Measurements from ENCODE around the gene LENG8. TPM values are rescaled to one million over a fixed set of nuclear protein-coding genes. Genes with fewer than 3 reads are reported as not detected.
"Not testable (repeated sequence)": the region's sequence is repeated elsewhere in the genome, so short reads cannot be mapped to it uniquely, and the experiment has no call there.

LENG8 gene
- total RNA-seq, 4 donors from 2014 or later = 57.9 to 195 (median 64.1) TPM

DNA sequence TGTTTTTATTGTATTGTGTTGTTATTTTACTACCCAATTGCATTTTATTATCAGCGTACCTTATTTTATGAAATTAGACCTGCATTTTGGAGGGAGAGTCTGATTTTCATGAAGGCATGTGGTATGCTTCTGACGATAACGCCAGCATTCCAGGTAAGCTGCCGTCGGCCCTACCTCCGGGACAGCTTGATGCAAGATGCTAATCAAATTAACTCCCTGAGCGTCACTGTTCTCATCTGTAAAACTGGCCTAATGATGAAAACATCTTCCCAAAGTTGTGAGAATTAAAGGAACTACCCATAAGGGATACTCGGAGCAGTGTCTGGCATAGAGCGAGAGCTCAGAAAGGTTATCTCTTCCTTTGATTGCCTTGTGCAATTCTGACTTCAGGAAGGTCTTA, 40.8 kb downstream of the LENG8 start:
- 46 to 49% methylated on average over 9 of the region's 9 CpGs for WGBS, 2 donors
- no peak for DNase-seq (ENCODE audit: low spot score in 2 of 2)
- TF ChIP-seq CTCF (IDR thresholded peaks at IDR 0.05) = no peak
- no peak for TF ChIP-seq POLR2A (IDR thresholded peaks at IDR 0.05)
- intact Hi-C loops (cut with DNase I; ENCODE audit: low total_unique reads) = no loop called here
- no peak overlapping the region for H3K4me3 ChIP-seq (ENCODE audit: low read depth, poor library complexity, severe bottlenecking)

DNA sequence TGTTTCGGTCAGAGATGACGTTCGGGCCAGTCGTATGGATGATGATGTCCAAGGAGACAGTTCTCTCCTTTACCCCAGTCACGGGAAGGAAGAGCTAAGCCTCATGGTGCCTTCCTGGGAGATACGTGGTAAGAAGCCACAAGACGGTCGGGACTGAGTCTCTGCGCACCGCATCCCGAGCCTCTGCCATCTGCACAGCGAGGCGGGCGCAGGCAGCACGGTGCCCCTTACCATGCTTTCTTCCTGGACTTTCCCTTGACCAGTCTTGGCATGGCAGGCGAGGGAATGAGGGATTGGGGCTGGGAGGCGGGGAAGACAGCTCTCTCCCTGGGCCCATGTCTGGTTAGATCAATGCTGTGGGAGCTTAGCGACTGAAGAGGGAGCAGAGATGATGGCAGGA, 43.6 kb downstream of the LENG8 start:
- DNase-seq (ENCODE audit: low spot score in 2 of 2) = no peak
- TF ChIP-seq CTCF (IDR thresholded peaks at IDR 0.05) (no peak), POLR2A (IDR thresholded peaks at IDR 0.05) (no peak)
- intact Hi-C loops (cut with DNase I; ENCODE audit: low total_unique reads) = no loop called here
- WGBS, 2 donors = 83% methylated on average over 18 of the region's 18 CpGs
- H3K4me3 ChIP-seq (ENCODE audit: low read depth, poor library complexity, severe bottlenecking) = no peak overlapping the region

DNA sequence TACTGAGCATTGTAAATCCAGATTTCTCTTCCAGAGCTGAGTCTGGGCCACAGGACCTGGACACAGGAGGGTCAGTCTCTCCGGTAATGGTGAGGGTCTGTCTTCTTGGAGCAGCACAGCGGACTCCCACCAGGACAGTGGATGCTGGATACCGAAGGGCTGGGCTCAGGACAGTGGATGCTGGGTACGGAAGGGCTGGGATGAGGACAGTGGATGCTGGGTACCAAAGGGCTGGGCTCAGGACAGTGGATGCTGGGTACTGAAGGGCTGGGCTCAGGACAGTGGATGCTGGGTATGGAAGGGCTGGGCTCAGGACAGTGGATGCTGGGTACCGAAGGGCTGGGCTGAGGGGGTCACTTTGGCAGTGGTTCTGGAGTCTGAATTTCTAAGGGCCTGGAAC, 44.1 kb downstream of the LENG8 start:
- DNase-seq (ENCODE audit: low spot score in 2 of 2); intact Hi-C loops (cut with DNase I; ENCODE audit: low total_unique reads); H3K4me3 ChIP-seq (ENCODE audit: low read depth, poor library complexity, severe bottlenecking): not testable (repeated sequence)
- WGBS, 2 donors = 87 to 94% methylated on average over 5 of the region's 5 CpGs

GRCh38 chr19:54493967-54494585, 45.1 kb downstream of the LENG8 start:
- 75% methylated on average over 10 of the region's 10 CpGs for WGBS, 2 donors
- no peak overlapping the region for H3K4me3 ChIP-seq (ENCODE audit: low read depth, poor library complexity, severe bottlenecking)
- intact Hi-C loops (cut with DNase I; ENCODE audit: low total_unique reads) = no loop called here

GRCh38 chr19:54495284-54495683, 46.3 kb downstream of the LENG8 start:
- intact Hi-C loops (cut with DNase I; ENCODE audit: low total_unique reads); DNase-seq (ENCODE audit: low spot score in 2 of 2); H3K4me3 ChIP-seq (ENCODE audit: low read depth, poor library complexity, severe bottlenecking): not testable (repeated sequence)
- WGBS, 2 donors = 60 to 67% methylated on average over 5 of the region's 5 CpGs

More at GRCh38 chr19:54493967-54494585, 45.1 kb downstream of the LENG8 start:
- no peak for DNase-seq (ENCODE audit: low spot score in 2 of 2)
- no peak for TF ChIP-seq CTCF (IDR thresholded peaks at IDR 0.05)
- no peak for TF ChIP-seq POLR2A (IDR thresholded peaks at IDR 0.05)

- intact Hi-C loops (cut with DNase I; ENCODE audit: low total_unique reads); DNase-seq (ENCODE audit: low spot score in 2 of 2); H3K4me3 ChIP-seq (ENCODE audit: low read depth, poor library complexity, severe bottlenecking): not testable (repeated sequence)
- WGBS, 2 donors = 78% methylated on average over 8 to 9 of the region's 15 CpGs
These were observed 48.9 kb downstream of the LENG8 start for GRCh38 chr19:54497747-54498450.

- H3K4me3 ChIP-seq (ENCODE audit: low read depth, poor library complexity, severe bottlenecking); DNase-seq (ENCODE audit: low spot score in 2 of 2); intact Hi-C loops (cut with DNase I; ENCODE audit: low total_unique reads): not testable (repeated sequence)
- WGBS, 2 donors = 71 to 78% methylated on average over 8 to 9 of the region's 9 CpGs
These were observed 49.4 kb downstream of the LENG8 start for GRCh38 chr19:54498451-54498772.

DNA sequence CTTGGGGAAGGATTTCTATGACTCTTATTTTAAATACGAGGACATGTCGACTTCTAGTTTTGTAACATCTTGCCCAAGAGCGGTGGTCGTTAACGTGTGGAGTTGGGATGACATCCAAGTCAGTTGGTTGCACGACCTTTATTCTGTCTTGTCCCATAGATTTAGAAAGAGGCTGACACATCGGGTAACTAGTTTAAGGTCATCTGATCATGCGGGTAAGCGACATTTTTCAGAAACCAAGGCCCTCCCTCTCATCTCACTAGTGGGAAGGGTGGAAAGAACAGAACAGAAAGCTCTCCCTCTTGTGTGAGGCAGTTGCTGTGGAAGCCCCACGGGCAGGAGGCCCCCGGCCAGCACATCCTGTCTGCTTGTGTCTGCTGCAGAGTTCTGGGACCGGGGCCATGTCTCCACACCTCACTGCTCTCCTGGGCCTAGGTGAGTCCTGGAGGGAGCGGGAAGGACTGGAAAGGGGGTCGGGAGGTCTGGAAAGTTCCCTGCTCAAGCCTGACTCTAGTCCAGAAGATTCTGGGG, 53.6 kb downstream of the LENG8 start, which contains the start of gene LAIR2:
Gene LAIR2, plus strand, starts transcription at position 314 of the 531 bp plus-strand sequence. Its CDS starts 88 bp downstream, at position 402.
- intact Hi-C loops (cut with DNase I; ENCODE audit: low total_unique reads) = no loop called here
- no peak for DNase-seq (ENCODE audit: low spot score in 2 of 2)
- H3K4me3 ChIP-seq (ENCODE audit: low read depth, poor library complexity, severe bottlenecking) = no peak within 1 kb of the TSS
- whole genome bisulfite sequencing, 2 donors = 57 to 64% methylated on average over 14 of the region's 14 CpGs
- TF ChIP-seq CTCF (IDR thresholded peaks at IDR 0.05) (no peak), POLR2A (IDR thresholded peaks at IDR 0.05) (no peak)

DNA sequence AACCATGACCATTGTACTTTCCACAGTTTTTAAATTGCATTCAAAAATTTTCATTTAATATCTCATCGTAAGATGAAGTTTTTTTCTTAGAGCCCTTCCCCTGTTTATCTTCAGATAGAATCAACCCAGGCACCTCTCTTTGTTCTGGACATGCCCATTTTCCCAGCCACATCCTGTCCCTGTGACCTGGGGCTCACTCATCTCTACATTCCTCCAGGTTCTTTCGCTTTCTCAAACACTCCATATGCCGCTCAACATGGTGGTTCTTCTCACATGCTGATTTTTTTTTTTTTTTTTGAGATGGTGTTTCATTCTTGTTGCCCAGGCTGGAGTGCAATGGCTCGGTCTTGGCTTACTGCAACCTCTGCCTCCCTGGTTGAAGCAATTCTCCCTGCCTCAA, 56.5 kb downstream of the LENG8 start:
- DNase-seq (ENCODE audit: low spot score in 2 of 2); intact Hi-C loops (cut with DNase I; ENCODE audit: low total_unique reads): not testable (repeated sequence)

More for the DNA sequence above, 56.5 kb downstream of the LENG8 start:
- 81 to 86% methylated on average over 4 of the region's 4 CpGs for WGBS, 2 donors
- not testable (repeated sequence) for H3K4me3 ChIP-seq (ENCODE audit: low read depth, poor library complexity, severe bottlenecking)

Measured in lower leg skin (tissue), 4 donors.